ENCODE data around the gene SRRM4. TPM values are rescaled to one million over a fixed set of nuclear protein-coding genes. Genes with fewer than 3 reads are reported as not detected.

SRRM4 gene
- total and polyA plus RNA-seq, 2 experiments from 2014 or later = 0.53 to 0.63 TPM

- TF ChIP-seq ZNF462 (CRISPR knock-in tag; IDR thresholded peaks at IDR 0.05) = no peak
- TF ChIP-seq ETS1 (IDR thresholded peaks at IDR 0.05) = no peak
- TF ChIP-seq EZH2phosphoT487 (IDR thresholded peaks at IDR 0.05; ENCODE audit: unreplicated experiment) = no peak
- no peak for TF ChIP-seq CREB1 (CRISPR knock-in tag; IDR thresholded peaks at IDR 0.05; ENCODE audit: low read depth)
- no peak for TF ChIP-seq STAT1 (IDR thresholded peaks at IDR 0.05; ENCODE audit: unreplicated experiment)
- no peak for TF ChIP-seq CTCF (conservative IDR thresholded peaks at IDR 0.05; ENCODE audit: low read depth in 2 of 2)
Measured at GRCh38 chr12:119005913-119006312, 24.6 kb downstream of the SRRM4 start (continued).

GRCh38 chr12:119006746-119007145, 25.4 kb downstream of the SRRM4 start:
- Histone ChIP-seq H2AFZ (peak overlapping the region; percentile 66; the same call in 1 of the 2 replicates), H3K9me2 (ENCODE audit: insufficient read depth) (no peaks in the 10 kb centered on the region), H3F3A (replicated peaks; ENCODE audit: low read depth) (no peaks in the 10 kb centered on the region), H3K27me3 (ENCODE audit: insufficient read depth) (peaks cover 9% of the 10 kb centered on the region; the same call in 1 of the 2 replicates), H3K4me1 (ENCODE audit: insufficient read depth) (peaks cover 42% of the 10 kb centered on the region), H3K27ac (ENCODE audit: low read depth) (no peak overlapping the region), H3K4me2 (no peak overlapping the region), H3K79me2 (replicated peaks; ENCODE audit: insufficient read depth) (no peaks in the 10 kb centered on the region), H4K20me1 (replicated peaks; ENCODE audit: insufficient read depth) (no peaks in the 10 kb centered on the region), H3K4me3 (no peak overlapping the region), H3K36me3 (ENCODE audit: insufficient read depth) (no peaks in the 10 kb centered on the region)
- Mint-ChIP-seq H3K9me3 (no peaks in the 10 kb centered on the region; the same call in 2 of the 3 replicates), H3K4me1 (peaks cover 52% of the 10 kb centered on the region), H3K4me3 (no peak overlapping the region), H3K27me3 (ENCODE audit: insufficient read depth, low read depth, poor library complexity) (peaks cover 12% of the 10 kb centered on the region), H3K36me3 (ENCODE audit: low read depth) (no peaks in the 10 kb centered on the region), H3K27ac (no peak overlapping the region)
- peak; percentile 41 for DNase-seq (ENCODE audit: low spot score)
- no peak for TF ChIP-seq CREB1 (CRISPR knock-in tag; IDR thresholded peaks at IDR 0.05; ENCODE audit: low read depth)
- no peak for TF ChIP-seq REST (IDR thresholded peaks at IDR 0.05; ENCODE audit: unreplicated experiment)
- TF ChIP-seq ZNF331 (CRISPR knock-in tag; IDR thresholded peaks at IDR 0.05; ENCODE audit: low read depth) = no peak
- ATAC-seq = peak; percentile 69
